Effector memory CD4-positive, alpha-beta T cell (primary cell): ENCODE data around the gene PDE4D.

Experiments used
- DNase-seq, 3 donors: peaks; one replicate each; pipeline ENCODE4 v3.0.0-alpha.2; 2020
- H3K27ac ChIP-seq: 2 replicates; pipeline ENCODE4 v1.7.0; 2013; ENCODE audit warnings: mild to moderate bottlenecking, low read length, moderate library complexity; ENCODE audit not compliant: insufficient read depth, poor library complexity, severe bottlenecking
- H3K27me3 ChIP-seq: replicated peaks from 2 replicates; pipeline ENCODE4 v1.7.0; 2013; ENCODE audit warnings: mild to moderate bottlenecking, low read length; ENCODE audit not compliant: insufficient read depth, control insufficient read depth, poor library complexity, severe bottlenecking
- H3K36me3 ChIP-seq: 2 replicates; pipeline ENCODE4 v1.7.0; 2013; ENCODE audit warnings: mild to moderate bottlenecking, low read length, moderate library complexity; ENCODE audit not compliant: control insufficient read depth, insufficient read depth
- H3K4me1 ChIP-seq: 2 replicates; pipeline ENCODE4 v1.7.0; 2013; ENCODE audit warnings: low read length, mild to moderate bottlenecking; ENCODE audit not compliant: control insufficient read depth, insufficient read depth, poor library complexity, severe bottlenecking
- H3K4me3 ChIP-seq: 2 replicates; pipeline ENCODE4 v1.7.0; 2013; ENCODE audit warnings: low read length, low read depth, mild to moderate bottlenecking; ENCODE audit not compliant: insufficient read depth, poor library complexity, severe bottlenecking
- H3K9me3 ChIP-seq: 2 replicates; pipeline ENCODE4 v1.7.0; 2013; ENCODE audit warnings: mild to moderate bottlenecking, low read length, moderate library complexity; ENCODE audit not compliant: control insufficient read depth

The PDE4D gene

GRCh38 chr5:59485107-59485506 lies 408.4 kb downstream of the PDE4D start:
- Histone ChIP-seq H3K4me1 (no peaks in the 10 kb centered on the region), H3K27me3 (no peaks in the 10 kb centered on the region), H3K27ac (no peak overlapping the region), H3K4me3 (no peak overlapping the region), H3K36me3 (no peaks in the 10 kb centered on the region), H3K9me3 (no peaks in the 10 kb centered on the region)
- DNase-seq: no peak

- Histone ChIP-seq H3K4me1 (no peaks in the 10 kb centered on the region), H3K27ac (no peak overlapping the region), H3K9me3 (no peaks in the 10 kb centered on the region), H3K4me3 (no peak overlapping the region), H3K27me3 (no peaks in the 10 kb centered on the region), H3K36me3 (no peaks in the 10 kb centered on the region)
- no peak for DNase-seq
Measured at GRCh38 chr5:59484618-59485017, 408.9 kb downstream of the PDE4D start.

GRCh38 chr5:59483971-59484472 lies 409.5 kb downstream of the PDE4D start:
- Histone ChIP-seq H3K4me1 (no peaks in the 10 kb centered on the region), H3K36me3 (no peaks in the 10 kb centered on the region), H3K27ac (no peak overlapping the region), H3K9me3 (no peaks in the 10 kb centered on the region), H3K4me3 (no peak overlapping the region), H3K27me3 (no peaks in the 10 kb centered on the region)
- no peak for DNase-seq

- Histone ChIP-seq H3K9me3 (no peaks in the 10 kb centered on the region), H3K27ac (no peak overlapping the region), H3K4me1 (no peaks in the 10 kb centered on the region), H3K4me3 (no peak overlapping the region), H3K36me3 (no peaks in the 10 kb centered on the region), H3K27me3 (no peaks in the 10 kb centered on the region)
- DNase-seq: no peak
Measured at GRCh38 chr5:59479086-59479485, 414.4 kb downstream of the PDE4D start.

GRCh38 chr5:59474324-59474723 lies 419.2 kb downstream of the PDE4D start:
- H3K4me1 ChIP-seq: no peaks in the 10 kb centered on the region
- no peaks in the 10 kb centered on the region for H3K9me3 ChIP-seq
- no peaks in the 10 kb centered on the region for H3K36me3 ChIP-seq

GRCh38 chr5:59473611-59474010 lies 419.9 kb downstream of the PDE4D start:
- no peaks in the 10 kb centered on the region for H3K4me1 ChIP-seq
- H3K27ac ChIP-seq: no peak overlapping the region
- H3K9me3 ChIP-seq: no peaks in the 10 kb centered on the region
- no peaks in the 10 kb centered on the region for H3K36me3 ChIP-seq
- no peaks in the 10 kb centered on the region for H3K27me3 ChIP-seq
- no peak overlapping the region for H3K4me3 ChIP-seq
- no peak for DNase-seq

More at GRCh38 chr5:59474324-59474723, 419.2 kb downstream of the PDE4D start:
- Histone ChIP-seq H3K27ac (no peak overlapping the region), H3K4me3 (no peak overlapping the region), H3K27me3 (no peaks in the 10 kb centered on the region)
- DNase-seq: no peak

DNA sequence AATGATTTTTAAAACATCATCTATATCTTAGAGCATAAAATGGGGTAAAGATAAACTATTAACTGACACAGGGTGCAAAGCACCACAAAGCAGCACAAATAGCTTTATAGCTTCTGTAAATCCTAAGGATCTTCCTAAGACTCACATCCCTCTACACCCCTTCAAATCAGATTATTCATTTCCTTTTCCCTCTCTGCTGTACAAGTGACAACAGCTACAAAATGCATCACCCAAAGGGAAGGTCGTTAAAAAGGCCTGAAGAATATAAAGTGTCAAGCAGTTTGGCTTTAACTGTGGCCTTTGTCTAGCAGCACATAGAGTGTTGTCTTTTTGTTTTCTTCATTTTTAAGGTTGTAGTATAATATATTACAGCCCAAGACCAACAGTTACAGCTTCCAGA lies 422.1 kb downstream of the PDE4D start:
- DNase-seq: no peak
- H3K36me3 ChIP-seq: no peaks in the 10 kb centered on the region
- no peaks in the 10 kb centered on the region for H3K9me3 ChIP-seq
- H3K4me1 ChIP-seq: no peaks in the 10 kb centered on the region
- H3K27me3 ChIP-seq: no peaks in the 10 kb centered on the region
- no peak overlapping the region for H3K27ac ChIP-seq
- no peak overlapping the region for H3K4me3 ChIP-seq

- Histone ChIP-seq H3K36me3 (no peaks in the 10 kb centered on the region), H3K4me3 (no peak overlapping the region), H3K27me3 (no peaks in the 10 kb centered on the region), H3K27ac (no peak overlapping the region), H3K9me3 (no peaks in the 10 kb centered on the region), H3K4me1 (no peaks in the 10 kb centered on the region)
- DNase-seq: no peak
Measured at GRCh38 chr5:59467969-59468368, 425.6 kb downstream of the PDE4D start.

DNA sequence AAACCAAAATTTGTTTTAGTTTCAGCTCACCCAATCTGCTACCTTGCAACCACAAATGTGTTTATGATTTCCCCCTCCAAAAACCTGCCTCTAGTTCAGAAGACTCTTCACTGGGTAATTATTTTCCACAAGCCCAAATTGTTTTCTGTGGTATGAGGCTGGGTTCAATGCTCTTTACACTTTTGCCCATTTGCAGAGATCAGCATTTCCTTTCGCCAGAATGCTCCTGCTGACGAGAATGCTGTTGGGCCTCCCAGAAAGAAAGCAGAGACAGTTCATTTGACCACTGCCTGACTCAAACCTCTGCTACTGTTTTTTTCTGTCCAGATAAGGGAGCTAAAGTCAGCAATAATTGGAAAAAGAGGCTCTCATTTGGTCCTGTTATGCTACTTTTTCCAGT lies 427.3 kb downstream of the PDE4D start:
- Histone ChIP-seq H3K36me3 (no peaks in the 10 kb centered on the region), H3K9me3 (no peaks in the 10 kb centered on the region), H3K27me3 (no peaks in the 10 kb centered on the region), H3K4me3 (no peak overlapping the region), H3K4me1 (no peaks in the 10 kb centered on the region), H3K27ac (no peak overlapping the region)
- DNase-seq: no peak

GRCh38 chr5:59464969-59465368 lies 428.6 kb downstream of the PDE4D start:
- Histone ChIP-seq H3K36me3 (no peaks in the 10 kb centered on the region), H3K27ac (no peak overlapping the region), H3K4me1 (no peaks in the 10 kb centered on the region), H3K27me3 (no peaks in the 10 kb centered on the region), H3K9me3 (no peaks in the 10 kb centered on the region), H3K4me3 (no peak overlapping the region)
- DNase-seq: no peak
